Measurements from ENCODE around the gene TBX10. TPM values are rescaled to one million over a fixed set of nuclear protein-coding genes. Genes with fewer than 3 reads are reported as not detected.

Gene TBX10
- total RNA-seq, 1 donor from 2014 or later = 0.14 TPM

GRCh38 chr11:67615728-67616430, 23.7 kb downstream of the TBX10 start:
- H3K27me3 ChIP-seq (ENCODE audit: low read depth) = peaks cover 19% of the 10 kb centered on the region
- TF ChIP-seq, protein P1, sequence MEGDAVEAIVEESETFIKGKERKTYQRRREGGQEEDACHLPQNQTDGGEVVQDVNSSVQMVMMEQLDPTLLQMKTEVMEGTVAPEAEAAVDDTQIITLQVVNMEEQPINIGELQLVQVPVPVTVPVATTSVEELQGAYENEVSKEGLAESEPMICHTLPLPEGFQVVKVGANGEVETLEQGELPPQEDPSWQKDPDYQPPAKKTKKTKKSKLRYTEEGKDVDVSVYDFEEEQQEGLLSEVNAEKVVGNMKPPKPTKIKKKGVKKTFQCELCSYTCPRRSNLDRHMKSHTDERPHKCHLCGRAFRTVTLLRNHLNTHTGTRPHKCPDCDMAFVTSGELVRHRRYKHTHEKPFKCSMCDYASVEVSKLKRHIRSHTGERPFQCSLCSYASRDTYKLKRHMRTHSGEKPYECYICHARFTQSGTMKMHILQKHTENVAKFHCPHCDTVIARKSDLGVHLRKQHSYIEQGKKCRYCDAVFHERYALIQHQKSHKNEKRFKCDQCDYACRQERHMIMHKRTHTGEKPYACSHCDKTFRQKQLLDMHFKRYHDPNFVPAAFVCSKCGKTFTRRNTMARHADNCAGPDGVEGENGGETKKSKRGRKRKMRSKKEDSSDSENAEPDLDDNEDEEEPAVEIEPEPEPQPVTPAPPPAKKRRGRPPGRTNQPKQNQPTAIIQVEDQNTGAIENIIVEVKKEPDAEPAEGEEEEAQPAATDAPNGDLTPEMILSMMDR (IDR thresholded peaks at IDR 0.05; ENCODE audit: borderline replicate concordance) = no peak
- no peak overlapping the region for H3K4me3 ChIP-seq
- peak overlapping the region; percentile 72 for H3K27ac ChIP-seq (replicated peaks)
- no peak for DNase-seq
- peaks cover 24% of the 10 kb centered on the region for H3K36me3 ChIP-seq
- H3K4me1 ChIP-seq = peaks cover 42% of the 10 kb centered on the region
- no peaks in the 10 kb centered on the region for H3K9me3 ChIP-seq (replicated peaks)
- intact Hi-C loops (cut with micrococcal nuclease) = no loop called here

GRCh38 chr11:67614730-67615714, 24.5 kb downstream of the TBX10 start:
- Histone ChIP-seq H3K36me3 (peaks cover 33% of the 10 kb centered on the region), H3K9me3 (replicated peaks) (no peaks in the 10 kb centered on the region), H3K27me3 (ENCODE audit: low read depth) (peaks cover 19% of the 10 kb centered on the region), H3K4me1 (peaks cover 47% of the 10 kb centered on the region), H3K4me3 (peak overlapping the region; percentile 61), H3K27ac (replicated peaks) (peak overlapping the region; percentile 72)
- no peak for DNase-seq
- intact Hi-C loops (cut with micrococcal nuclease) = no loop called here
- TF ChIP-seq, protein P1 (IDR thresholded peaks at IDR 0.05; ENCODE audit: borderline replicate concordance) = peak; percentile 58

- intact Hi-C loops (cut with micrococcal nuclease) = no loop called here
- Histone ChIP-seq H3K4me1 (peaks cover 55% of the 10 kb centered on the region), H3K9me3 (replicated peaks) (no peaks in the 10 kb centered on the region), H3K27me3 (ENCODE audit: low read depth) (peaks cover 19% of the 10 kb centered on the region), H3K27ac (replicated peaks) (peak overlapping the region; percentile 72), H3K4me3 (peak overlapping the region; percentile 61), H3K36me3 (peaks cover 41% of the 10 kb centered on the region)
- peak; percentile 60 for DNase-seq
- TF ChIP-seq, protein P1 (IDR thresholded peaks at IDR 0.05; ENCODE audit: borderline replicate concordance) = peak; percentile 79
These were observed 25.4 kb downstream of the TBX10 start for GRCh38 chr11:67613960-67614715.

GRCh38 chr11:67613313-67613959, 26.1 kb downstream of the TBX10 start:
- TF ChIP-seq, protein P1 (IDR thresholded peaks at IDR 0.05; ENCODE audit: borderline replicate concordance) = no peak
- DNase-seq = no peak
- H3K4me3 ChIP-seq = peak overlapping the region; percentile 61
- H3K4me1 ChIP-seq = peaks cover 62% of the 10 kb centered on the region
- H3K9me3 ChIP-seq (replicated peaks) = no peaks in the 10 kb centered on the region
- H3K27me3 ChIP-seq (ENCODE audit: low read depth) = peaks cover 19% of the 10 kb centered on the region
- intact Hi-C loops (cut with micrococcal nuclease) = no loop called here
- peaks cover 48% of the 10 kb centered on the region for H3K36me3 ChIP-seq
- H3K27ac ChIP-seq (replicated peaks) = peak overlapping the region; percentile 72

Data from left ventricle myocardium inferior (tissue), 1 donor.